Liver (tissue), 9 donors: Measurements from ENCODE around the gene MED22. TPM values are rescaled to one million over a fixed set of nuclear protein-coding genes. Genes with fewer than 3 reads are reported as not detected.

ENCODE experiments used
- DNase-seq: peaks from one replicate; pipeline ENCODE4 v3.0.0-alpha.2; 2017; ENCODE audit warnings: low spot score
- H3K27ac ChIP-seq, 2 donors: one replicate each; pipeline ENCODE4 v1.7.0; 2013; ENCODE audit warnings: inconsistent platforms in 2 of 2, low read length in 2 of 2, control low read depth in 1 of 2, low read depth in 1 of 2, mild to moderate bottlenecking in 1 of 2
- H3K27me3 ChIP-seq, 4 donors: one replicate each; pipeline versions ENCODE4 v1.6.1 to v1.7.0; 2013; ENCODE audit warnings: low read length in 3 of 4, inconsistent platforms in 1 of 4, mild to moderate bottlenecking in 1 of 4, moderate library complexity in 1 of 4; ENCODE audit not compliant: control insufficient read depth in 4 of 4, insufficient read depth in 4 of 4
- H3K36me3 ChIP-seq, 4 donors: one replicate each; pipeline versions ENCODE4 v1.6.1 to v1.7.0; 2013; ENCODE audit warnings: low read length in 3 of 4, mild to moderate bottlenecking in 3 of 4, low read depth in 1 of 4, moderate library complexity in 1 of 4; ENCODE audit not compliant: control insufficient read depth in 4 of 4, insufficient read depth in 3 of 4
- H3K4me1 ChIP-seq, 4 donors: one replicate each; pipeline versions ENCODE4 v1.6.1 to v1.7.0; 2013; ENCODE audit warnings: low read length in 3 of 4, mild to moderate bottlenecking in 3 of 4, moderate library complexity in 1 of 4; ENCODE audit not compliant: control insufficient read depth in 4 of 4, insufficient read depth in 4 of 4
- H3K4me3 ChIP-seq, 3 donors: one replicate each; pipeline versions ENCODE4 v1.6.1 to v1.7.0; 2013; ENCODE audit warnings: low read length in 3 of 3, control low read depth in 1 of 3, low read depth in 1 of 3, mild to moderate bottlenecking in 1 of 3
- H3K9ac ChIP-seq, 2 donors: one replicate each; pipeline ENCODE4 v1.7.0; 2013; ENCODE audit warnings: low read length in 2 of 2, mild to moderate bottlenecking in 2 of 2, moderate library complexity in 2 of 2, control low read depth in 1 of 2, low read depth in 1 of 2
- H3K9me3 ChIP-seq, 4 donors: one replicate each; pipeline versions ENCODE4 v1.6.1 to v1.7.0; 2013; ENCODE audit warnings: low read length in 3 of 4; ENCODE audit not compliant: control insufficient read depth in 4 of 4
- ATF3 ChIP-seq: IDR thresholded peaks from 2 replicates; pipeline ENCODE4 v1.6.1; 2016; ENCODE audit warnings: antibody characterized with exemption
- CTCF ChIP-seq: fragments of 150-350 bp; IDR thresholded peaks from 2 replicates; pipeline ENCODE4 v1.5.1; 2017; ENCODE audit warnings: improper control_type of control experiment, low read depth, low read length; ENCODE audit not compliant: missing input control
- EGR1 ChIP-seq, 2 donors: IDR thresholded peaks; 2 replicates each; pipeline ENCODE4 v1.6.1; 2016 to 2018; ENCODE audit warnings: antibody characterized with exemption in 2 of 2, low read depth in 2 of 2
- FOXA1 ChIP-seq: IDR thresholded peaks from 2 replicates; pipeline ENCODE4 v1.6.1; 2016; ENCODE audit warnings: antibody characterized with exemption
- GABPA ChIP-seq, 2 donors: IDR thresholded peaks in 1 of 2; conservative IDR thresholded peaks in 1 of 2; 2 replicates each; pipeline ENCODE4 v1.6.1; 2016; ENCODE audit warnings: antibody characterized with exemption in 2 of 2, mild to moderate bottlenecking in 1 of 2, moderate library complexity in 1 of 2
- HNF4A ChIP-seq, 2 donors: conservative IDR thresholded peaks; 2 replicates each; pipeline ENCODE4 v1.6.1; 2016; ENCODE audit warnings: antibody characterized with exemption in 2 of 2, mild to moderate bottlenecking in 2 of 2
- HNF4G ChIP-seq: IDR thresholded peaks from 2 replicates; pipeline ENCODE4 v1.6.1; 2016; ENCODE audit warnings: antibody characterized with exemption
- JUND ChIP-seq, 2 donors: IDR thresholded peaks; 2 replicates each; pipeline ENCODE4 v1.6.1; 2016; ENCODE audit warnings: antibody characterized with exemption in 2 of 2
- MAX ChIP-seq: IDR thresholded peaks from 2 replicates; pipeline ENCODE4 v1.6.1; 2016; ENCODE audit warnings: antibody characterized with exemption
- NR2F2 ChIP-seq: IDR thresholded peaks from 2 replicates; pipeline ENCODE4 v1.6.1; 2016; ENCODE audit warnings: antibody characterized with exemption
- RAD21 ChIP-seq, 2 donors: IDR thresholded peaks; 2 replicates each; pipeline ENCODE4 v1.6.1; 2016; ENCODE audit warnings: antibody characterized with exemption in 2 of 2, mild to moderate bottlenecking in 2 of 2
- REST ChIP-seq: IDR thresholded peaks from 2 replicates; pipeline ENCODE4 v1.6.1; 2016; ENCODE audit warnings: antibody characterized with exemption, mild to moderate bottlenecking
- RXRA ChIP-seq, 2 donors: IDR thresholded peaks; 2 replicates each; pipeline ENCODE4 v1.6.1; 2017 to 2018; ENCODE audit warnings: antibody characterized with exemption in 2 of 2, mild to moderate bottlenecking in 1 of 2
- SP1 ChIP-seq: IDR thresholded peaks from 2 replicates; pipeline ENCODE4 v1.6.1; 2018; ENCODE audit warnings: antibody characterized with exemption, mild to moderate bottlenecking
- YY1 ChIP-seq: IDR thresholded peaks from 2 replicates; pipeline ENCODE4 v1.6.1; 2016; ENCODE audit warnings: antibody characterized with exemption, mild to moderate bottlenecking
- ZBTB33 ChIP-seq: IDR thresholded peaks from 2 replicates; pipeline ENCODE4 v1.6.1; 2016; ENCODE audit warnings: antibody characterized with exemption
- WGBS: extraction: QIAGEN DNeasy Blood & Tissue Kit; methylation state at CpG from one replicate; pipeline ENCODE4 v1.1.7; 2013; 5-methylcytosine and 5-hydroxymethylcytosine counted together
- polyA plus RNA-seq, 2 donors: library from polyadenylated mRNA; stranded (reverse) in 1 of 2; unstranded in 1 of 2; fragments of 200-250 nt in 1 of 2; fragments of >200 nt in 1 of 2; fragmentation: Nextera tagmentation in 1 of 2; extraction: Ambion mirVana in 1 of 2; gene quantifications; one replicate each; pipeline versions ENCODE4 v1.2.1 to v1.2.3, GENCODE V29; 2013 to 2015
- total RNA-seq, 2 donors: library from RNA; depleted of rRNA; stranded (reverse); fragments of >200 nt; gene quantifications; one replicate each; pipeline ENCODE4 v1.2.3, GENCODE V29; 2014
- donor health status: healthy.
- donor health status: healthy.
- donor health status: healthy.
- donor health status: healthy.
- donor health status: healthy.

MED22 gene
- total and polyA plus RNA-seq, 4 donors, result 3.1 to 10.3 (median 9.9) TPM

GRCh38 chr9:133385452-133385851 is 37.5 kb upstream of the MED22 start:
- no peak for TF ChIP-seq CTCF
- TF ChIP-seq MAX, result no peak
- TF ChIP-seq ATF3, result no peak
- TF ChIP-seq SP1, result no peak
- no peak for TF ChIP-seq HNF4A (conservative IDR thresholded peaks at IDR 0.05)
- TF ChIP-seq ZBTB33, result no peak
- TF ChIP-seq FOXA1, result no peak
- H3K4me1 ChIP-seq, result no peaks in the 10 kb centered on the region
- no peak overlapping the region for H3K4me3 ChIP-seq
- no peak overlapping the region for H3K9ac ChIP-seq
- no peaks in the 10 kb centered on the region for H3K36me3 ChIP-seq
- 94% methylated on average over 14 of the region's 14 CpGs for WGBS
- H3K27me3 ChIP-seq, result no peaks in the 10 kb centered on the region
- H3K9me3 ChIP-seq, result no peaks in the 10 kb centered on the region
- no peak for DNase-seq
- no peak overlapping the region for H3K27ac ChIP-seq

- no peaks in the 10 kb centered on the region for H3K36me3 ChIP-seq
- H3K4me1 ChIP-seq, result no peaks in the 10 kb centered on the region
- H3K9me3 ChIP-seq, result no peaks in the 10 kb centered on the region
- DNase-seq, result no peak
- H3K27ac ChIP-seq, result no peak overlapping the region
- no peak overlapping the region for H3K4me3 ChIP-seq
- H3K27me3 ChIP-seq, result no peaks in the 10 kb centered on the region
- 88% methylated on average over 17 of the region's 17 CpGs for WGBS
- TF ChIP-seq JUND (IDR thresholded peaks at IDR 0.05) (no peak), YY1 (no peak), NR2F2 (no peak), RAD21 (IDR thresholded peaks at IDR 0.05) (no peak), FOXA1 (no peak), RXRA (IDR thresholded peaks at IDR 0.05) (no peak), REST (no peak), HNF4A (conservative IDR thresholded peaks at IDR 0.05) (no peak), SP1 (no peak), ATF3 (no peak), EGR1 (IDR thresholded peaks at IDR 0.05; ENCODE audit: low read depth in 2 of 2) (no peak), ZBTB33 (no peak), HNF4G (no peak), GABPA (IDR thresholded peaks at IDR 0.05 in 1 of 2, conservative IDR thresholded peaks at IDR 0.05 in 1 of 2) (no peak), MAX (no peak)
- H3K9ac ChIP-seq, result no peak overlapping the region
These were observed 36.9 kb upstream of the MED22 start for GRCh38 chr9:133384736-133385321.
